HT-29 (cell line): ENCODE data around the gene RTL10. TPM values are rescaled to one million over a fixed set of nuclear protein-coding genes. Genes with fewer than 3 reads are reported as not detected.

Source experiments
- DNase-seq: peaks from one replicate; pipeline ENCODE4 v3.0.0-alpha.2; 2015; ENCODE audit warnings: low spot score
- total RNA-seq: library from RNA; depleted of rRNA; stranded (reverse); fragments of >200 nt; shearing (Covaris generic); gene quantifications from 2 replicates; pipeline ENCODE4 v1.2.3, GENCODE V29; 2014; rRNA removed

The RTL10 gene
- 37.9 and 42.8 TPM in 2 replicates for total RNA-seq

GRCh38 chr22:19854778-19855503 lies at the start of gene RTL10, which contains the start of gene GNB1L:
TSS of gene RTL10 (minus strand) at chr22:19854874. CDS start at chr22:19852261, 2,613 bp downstream.
TSS of gene GNB1L (minus strand) at chr22:19854874. CDS start at chr22:19821355, 33,519 bp downstream.
- DNase-seq: peak; percentile 100

GRCh38 chr22:19904174-19904856 lies 49.6 kb upstream of the RTL10 start:
- DNase-seq: no peak

DNA sequence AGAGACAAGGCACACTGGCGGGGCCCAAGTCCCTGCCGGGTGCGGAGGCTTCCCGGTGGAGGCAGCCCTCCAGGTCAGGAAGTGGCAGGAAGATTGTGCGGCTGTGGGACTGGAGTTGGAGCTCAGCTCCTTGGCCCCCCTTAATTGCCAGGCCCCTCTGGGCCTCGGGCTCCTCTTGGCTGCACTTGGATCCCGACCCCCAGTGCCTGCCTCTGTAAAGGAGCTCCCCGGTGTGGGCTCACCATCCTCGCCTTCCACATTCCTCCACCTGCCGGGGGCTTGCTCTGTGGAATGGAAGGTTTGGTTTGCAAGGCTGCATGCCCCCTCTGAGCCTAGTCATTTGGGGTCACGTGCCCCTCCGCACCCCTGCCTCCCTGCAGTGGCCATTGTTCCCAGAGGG lies 48.8 kb upstream of the RTL10 start:
- no peak for DNase-seq

DNA sequence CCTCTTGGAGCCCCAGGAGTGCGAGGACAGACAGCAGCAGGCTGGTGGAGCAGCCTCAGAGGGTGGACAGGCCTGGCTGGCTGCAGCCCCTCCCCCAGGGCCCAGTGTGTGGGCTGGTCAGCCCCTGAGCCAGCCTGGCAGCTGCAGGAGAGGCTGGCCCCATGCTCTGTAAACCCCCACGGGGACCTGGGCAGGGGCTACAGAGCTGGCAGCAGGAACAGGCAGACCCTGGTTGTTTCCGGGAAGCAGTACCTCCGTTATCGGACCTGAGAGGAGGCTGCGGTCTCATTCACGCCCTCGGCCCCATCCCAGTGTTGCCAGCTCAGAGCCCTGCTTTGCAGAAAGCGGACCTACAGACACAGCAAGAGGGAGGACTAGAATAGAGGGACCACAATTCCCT lies 48.4 kb upstream of the RTL10 start:
- no peak for DNase-seq

GRCh38 chr22:19902245-19902715 lies 47.6 kb upstream of the RTL10 start:
- DNase-seq: no peak

DNA sequence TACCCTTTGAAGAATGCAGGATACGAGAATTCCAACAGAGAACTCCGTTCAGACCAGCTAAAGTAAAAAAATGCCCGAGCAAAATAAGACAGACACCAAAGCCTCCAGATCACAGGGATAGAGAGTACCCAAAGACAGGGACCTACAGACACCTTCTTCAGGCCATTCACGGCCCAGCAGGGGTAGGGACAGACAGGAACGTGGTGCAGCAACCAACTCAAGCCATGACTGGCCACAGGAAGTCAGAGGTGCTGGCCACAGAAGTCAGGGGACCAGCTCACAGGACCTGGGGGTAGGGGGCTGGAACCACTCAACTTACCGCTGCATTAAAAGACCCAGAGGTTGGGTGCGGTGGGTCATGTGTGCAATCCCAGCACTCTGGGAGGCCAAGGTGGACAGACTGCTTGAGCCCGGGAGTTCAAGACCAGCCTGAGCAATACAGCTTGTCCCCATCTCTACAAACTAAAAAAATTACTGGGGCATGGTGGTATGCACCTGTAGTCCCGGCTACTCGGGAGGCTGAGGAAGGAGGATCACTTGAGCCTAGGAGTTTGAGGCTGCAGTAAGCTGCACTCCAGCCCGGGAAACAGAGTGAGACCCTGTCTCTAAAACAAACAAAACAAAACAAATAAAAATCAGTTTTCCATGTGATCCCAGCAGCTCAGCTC lies 47.0 kb upstream of the RTL10 start:
- DNase-seq: no peak

DNA sequence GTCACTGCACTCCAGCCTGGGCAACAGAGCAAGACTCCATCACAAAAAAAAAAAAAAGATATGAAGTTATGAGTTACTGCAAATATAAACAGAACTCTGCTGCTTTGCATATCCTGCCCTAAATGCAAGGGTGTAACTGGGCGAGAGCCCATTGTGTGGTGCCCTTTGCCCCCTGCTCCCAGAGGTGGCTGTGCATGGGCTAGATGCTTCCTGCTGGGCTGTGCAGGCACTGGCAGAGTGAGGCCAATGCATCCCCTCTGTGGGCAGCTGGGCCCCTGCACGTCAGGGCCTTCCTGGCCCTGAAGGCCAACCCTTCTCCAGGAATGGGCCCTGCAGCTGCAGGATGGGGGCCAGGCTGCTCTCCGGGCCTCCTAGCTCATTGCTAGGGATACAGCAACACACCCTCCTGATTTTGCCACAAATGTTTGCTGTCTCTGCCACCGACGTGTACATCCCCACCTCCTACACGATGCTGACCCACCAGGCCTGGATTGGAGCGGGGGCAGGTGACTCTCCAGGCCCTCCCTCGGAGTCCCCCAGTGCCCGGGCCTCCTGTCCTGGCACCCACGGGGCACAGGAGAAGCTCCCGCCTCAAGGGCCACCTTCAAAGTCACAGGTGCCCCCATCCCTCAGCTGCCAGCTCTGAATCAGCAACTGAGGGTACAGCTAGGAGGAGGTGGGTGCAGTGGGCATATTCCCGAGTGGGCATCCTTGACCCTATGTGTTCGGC lies 46.2 kb upstream of the RTL10 start:
- DNase-seq: no peak

GRCh38 chr22:19898831-19899567 lies 44.3 kb upstream of the RTL10 start:
- no peak for DNase-seq

GRCh38 chr22:19898145-19898544 lies 43.5 kb upstream of the RTL10 start:
- no peak for DNase-seq

DNA sequence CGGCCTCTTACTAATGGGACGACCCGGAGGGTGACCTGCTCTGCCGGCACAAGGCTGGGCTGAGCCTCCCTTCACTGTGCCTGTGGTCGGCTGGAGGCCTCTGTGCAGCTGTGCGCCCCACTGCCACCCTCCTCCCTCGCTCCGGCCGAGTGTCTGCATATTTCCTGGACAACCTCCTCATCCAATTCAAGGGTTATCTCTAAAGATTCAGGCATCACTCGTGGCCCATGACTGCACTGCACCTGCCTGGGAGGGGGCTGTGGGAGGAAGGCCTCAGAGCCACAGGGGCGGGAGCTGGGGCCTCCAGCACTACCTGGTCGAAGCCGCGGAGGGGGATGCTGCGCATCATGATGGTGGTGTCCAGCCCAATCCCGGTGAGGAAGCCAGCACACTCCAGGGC lies 43.1 kb upstream of the RTL10 start:
- DNase-seq: no peak

- no peak for DNase-seq
Measured at GRCh38 chr22:19896665-19897355, 42.1 kb upstream of the RTL10 start.

DNA sequence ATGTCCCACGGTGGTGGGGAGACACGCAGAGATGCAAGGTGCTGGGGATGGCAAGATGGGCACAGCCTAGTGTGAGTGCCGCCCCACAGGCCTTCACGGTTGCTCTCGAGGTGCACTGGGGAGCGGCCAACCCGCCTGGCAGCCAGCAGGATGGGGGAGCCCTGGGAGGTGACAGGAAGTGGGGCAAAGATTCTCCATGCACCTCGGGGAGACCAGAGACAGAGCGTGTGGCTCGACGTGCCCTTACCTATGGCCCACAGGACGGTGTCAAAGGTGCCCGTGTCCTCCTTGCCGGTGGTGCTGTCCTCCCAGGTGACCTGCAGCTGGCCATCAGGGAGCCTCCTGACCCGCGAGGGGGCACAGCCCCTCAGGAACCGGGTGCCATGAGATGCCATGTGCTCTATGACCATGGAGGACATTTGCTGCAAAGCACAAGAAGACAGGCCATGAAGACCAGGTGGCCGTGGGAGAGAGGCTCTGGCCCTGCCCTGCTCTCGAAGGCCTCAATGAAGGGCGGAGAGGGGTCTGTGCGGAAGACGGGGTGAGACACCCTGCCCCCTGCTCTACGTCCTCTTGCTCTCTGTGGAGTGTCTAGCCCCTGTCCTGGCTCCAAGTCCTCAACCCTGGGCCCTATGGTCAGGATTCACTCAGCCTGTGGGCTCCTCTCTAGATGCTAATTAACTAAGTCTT lies 40.6 kb upstream of the RTL10 start:
- no peak for DNase-seq

- no peak for DNase-seq
Measured at GRCh38 chr22:19893363-19893762, 38.7 kb upstream of the RTL10 start.

GRCh38 chr22:19892925-19893324 lies 38.3 kb upstream of the RTL10 start:
- DNase-seq: no peak

GRCh38 chr22:19892257-19892879 lies 37.7 kb upstream of the RTL10 start:
- no peak for DNase-seq

DNA sequence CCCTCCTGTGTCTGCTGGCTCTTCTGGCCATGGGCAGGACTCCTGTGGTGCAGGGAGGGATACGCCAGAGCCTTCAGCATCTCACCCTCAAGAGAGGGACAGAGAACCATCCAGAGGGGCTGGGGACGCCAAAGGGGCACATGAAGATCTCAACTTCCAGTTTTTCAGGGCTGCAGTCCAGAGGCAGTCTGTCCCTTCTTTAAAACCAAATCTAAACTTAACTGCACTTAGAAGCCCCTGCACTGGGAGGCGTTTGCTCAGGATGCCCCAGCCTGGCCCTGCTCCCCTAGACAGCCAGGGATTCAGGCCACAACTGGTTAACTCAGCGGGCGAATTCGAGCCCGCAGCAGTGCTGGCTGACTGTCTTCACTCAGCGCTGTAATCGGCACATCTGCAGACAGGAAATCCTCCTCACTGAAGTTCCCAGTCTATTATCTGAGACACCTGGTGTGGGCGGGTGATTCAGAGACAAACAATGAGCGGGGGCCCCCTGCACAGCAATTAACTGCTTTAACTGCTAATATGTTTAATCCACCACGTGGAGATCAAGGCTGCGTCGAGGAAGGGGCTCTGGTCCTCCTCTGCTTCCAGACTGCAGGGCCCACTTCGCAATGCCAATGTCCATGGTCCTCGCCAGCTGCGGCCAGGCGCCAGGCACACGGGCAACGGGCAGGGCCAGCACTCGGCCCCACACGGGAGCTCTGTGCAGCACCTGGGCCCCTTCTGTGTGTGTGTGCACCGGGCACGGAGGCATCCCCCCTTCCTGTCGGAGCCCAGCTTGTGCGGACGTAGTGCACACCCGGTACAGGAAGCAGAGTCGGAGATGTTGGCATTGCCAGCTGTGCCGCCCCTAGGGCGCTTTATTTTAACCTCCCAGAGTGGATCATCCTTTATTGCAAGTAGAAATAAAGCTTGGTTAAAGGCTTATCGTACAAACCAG lies 36.9 kb upstream of the RTL10 start:
- peak; percentile 72 for DNase-seq

GRCh38 chr22:19890502-19891316 lies 36.0 kb upstream of the RTL10 start:
- no peak for DNase-seq
